Stimulated activated CD8-positive, alpha-beta memory T cell treated with anti-CD3 and anti-CD28 coated beads, Interleukin-15, amount 100 ng/mL, for 1 hour (primary cell): ENCODE results near the gene ZCRB1.

Experiments
- DNase-seq: peaks from one replicate; pipeline ENCODE4 v3.0.0-alpha.2; 2020; ENCODE audit warnings: low read depth

ZCRB1 gene

DNA sequence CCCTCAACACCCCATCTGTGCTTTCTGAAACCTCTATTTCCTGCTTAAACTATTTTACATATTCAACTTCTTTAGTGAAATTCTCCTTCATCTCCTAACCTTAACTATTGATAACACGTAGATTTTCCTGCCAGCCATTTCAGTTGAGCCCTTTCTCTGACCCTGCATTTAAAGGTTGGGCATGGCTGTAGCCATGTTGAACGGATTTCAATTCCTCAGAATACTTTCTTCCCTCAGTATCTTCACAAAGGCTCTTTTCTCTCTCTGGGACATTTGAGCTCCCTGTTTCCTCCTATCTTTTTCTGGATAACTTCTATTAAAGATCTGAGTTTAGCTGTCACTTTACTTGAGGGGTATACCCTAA is 1.3 kb upstream of the ZCRB1 start:
- DNase-seq: no peak

DNA sequence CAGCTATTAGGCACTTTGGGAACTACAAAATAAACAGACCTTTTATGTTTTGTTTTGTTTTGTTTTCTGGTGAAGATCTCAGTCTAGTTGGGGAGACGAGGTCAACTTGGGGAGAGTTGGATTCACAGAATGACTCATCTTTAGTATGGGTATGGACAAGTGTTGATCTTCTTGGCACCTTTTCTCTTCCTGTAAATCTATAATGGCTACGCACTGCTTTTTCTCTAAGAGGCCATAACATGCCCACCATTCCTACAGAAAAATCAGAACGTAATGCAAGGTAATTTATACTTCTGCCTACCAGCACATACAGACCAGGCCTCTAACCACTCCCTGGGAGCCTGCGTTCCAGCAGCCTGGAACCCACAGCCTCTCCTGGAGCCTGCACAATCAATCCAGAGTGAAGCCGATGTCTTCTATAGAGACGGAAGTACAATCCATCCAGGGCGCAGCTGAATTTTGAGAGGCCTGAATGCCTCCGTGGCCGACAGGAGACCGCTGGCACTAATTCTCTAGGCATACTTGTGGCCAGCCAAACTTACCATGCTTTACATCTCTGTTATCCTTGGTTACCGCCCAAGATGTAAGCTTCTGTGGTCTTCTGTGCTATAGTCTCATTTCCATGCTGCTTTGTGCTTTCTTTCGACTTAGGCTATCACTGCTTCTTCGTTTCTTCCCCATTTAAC is 790 bp upstream of the ZCRB1 start:
- no peak for DNase-seq

DNA sequence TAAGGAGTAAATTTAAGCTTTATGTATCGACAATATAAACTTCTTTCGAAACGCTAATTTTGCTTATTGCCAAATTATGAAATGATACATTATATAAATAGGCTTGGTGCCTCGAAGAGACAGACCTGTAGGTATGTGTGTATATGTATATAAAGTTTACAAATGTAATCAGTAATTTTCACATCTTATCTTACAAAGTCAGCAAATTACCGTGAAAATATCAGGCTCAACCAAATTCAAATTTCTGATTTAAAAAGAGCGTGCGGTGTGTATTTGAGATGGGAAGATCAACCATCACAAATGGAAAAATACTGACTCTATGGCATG is 605 bp downstream of the ZCRB1 start:
- DNase-seq: no peak

DNA sequence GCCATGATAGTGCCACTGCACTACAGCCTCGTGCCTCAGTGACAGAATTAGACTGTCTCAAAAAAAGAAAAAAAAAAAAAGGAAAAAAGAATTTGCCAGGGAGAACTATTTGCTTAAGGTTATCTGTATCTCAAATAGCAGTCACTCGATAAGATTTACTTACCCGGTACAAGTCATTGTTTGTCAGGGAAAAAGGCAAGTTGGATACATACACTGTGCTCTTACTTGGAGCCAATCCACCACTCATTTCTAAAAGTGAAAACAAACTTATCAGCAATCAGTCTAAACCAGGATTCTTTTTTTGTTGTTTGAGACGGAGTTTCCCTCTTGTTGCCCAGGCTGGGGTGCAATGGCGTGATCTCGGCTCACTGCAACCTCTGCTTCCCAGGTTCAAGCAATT is 2.0 kb downstream of the ZCRB1 start:
- no peak for DNase-seq

DNA sequence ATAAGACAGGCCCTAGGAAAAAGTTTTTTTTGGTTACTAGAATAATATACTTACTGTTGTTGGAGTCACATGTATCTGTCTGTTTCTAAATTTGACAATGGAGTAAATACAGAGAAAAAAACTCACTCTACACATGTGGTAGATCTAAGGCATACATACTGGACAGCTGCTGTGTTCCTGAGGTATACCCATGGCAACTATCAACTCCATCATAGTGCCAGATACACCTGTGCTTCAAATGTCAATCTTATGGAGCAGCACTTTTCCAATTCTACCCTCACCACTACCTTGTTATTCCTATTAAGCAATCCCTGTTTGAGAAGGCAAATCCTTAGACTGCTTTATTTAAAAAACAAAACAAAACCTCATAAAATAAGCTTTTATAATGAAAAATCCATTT is 3.3 kb downstream of the ZCRB1 start:
- DNase-seq: no peak

DNA sequence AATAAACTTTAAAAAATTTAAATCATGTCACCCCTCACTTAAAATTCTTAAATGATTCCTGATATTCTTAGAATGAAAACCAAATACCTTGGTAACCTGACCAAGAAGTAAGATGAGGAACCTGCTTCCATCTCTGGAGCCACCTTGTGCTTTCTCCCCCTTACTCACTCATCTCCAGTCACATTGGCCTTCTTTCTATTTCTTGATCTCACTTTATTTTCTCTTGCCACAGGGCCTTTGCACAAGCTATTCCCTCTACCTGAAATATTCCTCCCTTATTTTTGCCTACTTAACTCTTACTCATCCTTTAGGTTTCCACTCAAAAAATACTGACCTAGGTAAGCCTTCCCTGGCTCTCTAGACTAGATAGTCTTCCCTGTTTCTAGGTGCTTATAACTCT is 5.1 kb downstream of the ZCRB1 start:
- DNase-seq: no peak

DNA sequence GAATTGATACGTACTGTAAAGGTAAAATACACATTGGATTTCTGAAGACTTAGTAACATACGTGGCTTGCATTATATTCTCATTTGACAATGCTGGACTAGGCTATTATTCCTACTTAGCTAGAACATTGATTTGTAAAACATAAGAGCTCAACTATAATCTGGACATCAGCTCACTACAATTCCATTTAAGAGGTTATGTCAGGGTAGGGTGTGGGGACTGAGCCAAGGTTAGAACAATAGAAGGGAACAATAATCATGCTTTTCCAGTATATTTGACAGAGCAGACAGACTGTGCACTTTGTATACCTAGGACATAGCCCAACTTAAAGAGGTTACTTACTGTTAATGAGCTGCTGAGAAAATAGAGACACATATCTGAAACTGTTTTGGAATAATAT is 10.8 kb downstream of the ZCRB1 start:
- no peak for DNase-seq

DNA sequence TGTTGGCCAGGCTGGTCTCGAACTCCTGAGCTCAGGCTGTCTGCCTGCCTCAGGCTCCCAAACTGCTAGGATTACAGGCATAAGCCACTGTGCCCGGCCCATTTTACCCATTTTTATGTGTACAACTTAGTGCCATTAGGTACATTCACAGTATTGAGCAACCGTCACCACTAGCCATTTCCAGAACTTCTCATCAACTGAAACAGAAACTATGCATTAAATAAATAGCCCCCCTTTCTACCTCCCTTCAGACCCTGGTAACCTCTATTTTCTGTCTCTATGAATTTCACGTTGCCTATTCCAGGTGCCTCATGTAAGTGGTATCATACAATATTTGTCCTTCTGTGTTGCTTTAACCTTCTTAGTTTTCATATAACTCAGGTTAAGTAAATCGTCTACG is 15.9 kb downstream of the ZCRB1 start:
- DNase-seq: no peak

DNA sequence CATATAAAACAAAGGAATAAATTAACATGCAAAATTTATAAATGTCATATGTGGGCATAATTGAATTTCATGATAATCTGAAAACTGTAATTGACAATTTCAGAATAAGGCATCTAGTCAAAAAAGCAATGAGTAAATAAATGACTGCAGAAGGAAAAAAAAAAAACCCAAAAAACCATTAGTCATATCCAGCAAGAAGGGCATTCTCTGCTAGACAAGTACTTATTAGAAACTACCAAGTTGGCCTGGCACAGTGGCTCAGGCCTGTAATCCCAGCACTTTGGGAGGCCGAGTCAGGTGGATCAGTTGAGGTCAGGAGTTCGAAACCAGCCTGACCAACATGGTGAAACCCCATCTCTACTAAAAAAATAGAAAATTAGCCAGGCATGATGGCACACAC is 17.5 kb downstream of the ZCRB1 start:
- no peak for DNase-seq

DNA sequence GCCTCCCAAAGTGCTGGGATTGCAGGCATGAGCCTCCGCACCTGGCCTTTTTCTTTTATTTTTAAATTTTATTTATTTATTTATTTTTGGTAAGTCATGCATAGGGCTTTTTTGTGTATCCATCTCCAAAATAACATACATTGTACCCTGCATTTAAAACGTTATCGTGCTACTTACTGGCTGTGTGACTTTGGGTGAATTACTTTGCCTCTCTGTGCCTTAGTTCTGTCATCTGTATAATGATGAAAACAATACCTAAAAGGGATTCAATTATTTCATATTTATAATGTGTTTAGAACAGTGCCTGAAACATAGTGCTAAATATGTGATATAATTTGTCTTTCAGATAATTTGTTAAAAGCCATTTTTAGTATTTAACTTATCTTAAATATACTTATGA is 19.6 kb downstream of the ZCRB1 start:
- no peak for DNase-seq

DNA sequence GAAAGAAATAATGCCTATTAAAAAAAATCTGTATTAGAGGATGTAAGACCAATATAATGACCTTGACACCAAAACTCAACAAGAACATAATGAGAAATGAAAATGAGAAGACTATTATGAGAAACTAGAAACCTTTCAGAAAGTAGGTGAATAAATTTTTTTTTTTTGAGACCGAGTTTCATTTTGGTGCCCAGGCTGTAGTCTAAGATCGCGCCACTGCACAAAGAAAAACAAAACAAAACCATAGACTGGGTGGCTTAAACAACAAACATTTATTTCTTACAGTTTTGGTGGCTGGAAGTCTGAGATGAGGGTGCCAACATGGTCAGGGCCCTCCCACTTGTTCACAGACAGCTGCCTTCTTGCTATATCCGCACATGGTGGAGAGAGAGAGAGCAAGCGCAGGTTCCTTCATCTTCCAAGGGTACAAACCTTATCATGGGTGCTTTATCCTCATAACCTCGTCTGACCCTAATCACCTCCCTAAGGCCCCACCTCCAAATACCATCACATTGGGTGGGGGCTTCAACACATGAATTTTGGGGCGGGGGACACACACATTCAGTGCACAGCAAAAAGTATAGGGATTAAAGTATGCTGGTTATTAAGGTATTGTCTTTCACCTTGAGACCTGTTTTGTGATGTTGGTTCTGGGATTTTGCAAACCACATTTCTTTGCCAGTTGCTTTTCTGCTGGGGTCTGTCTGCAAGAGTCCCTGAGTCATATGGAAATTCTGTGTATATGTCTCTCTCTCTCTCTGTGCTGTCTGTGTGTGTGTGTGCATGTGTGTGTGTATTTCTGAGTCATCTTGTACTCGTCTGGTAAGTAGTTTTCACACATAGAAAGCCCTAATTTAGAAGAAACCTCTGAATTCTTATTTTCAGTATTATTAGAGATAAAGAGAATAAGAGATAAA is 26.2 kb downstream of the ZCRB1 start:
- no peak for DNase-seq

DNA sequence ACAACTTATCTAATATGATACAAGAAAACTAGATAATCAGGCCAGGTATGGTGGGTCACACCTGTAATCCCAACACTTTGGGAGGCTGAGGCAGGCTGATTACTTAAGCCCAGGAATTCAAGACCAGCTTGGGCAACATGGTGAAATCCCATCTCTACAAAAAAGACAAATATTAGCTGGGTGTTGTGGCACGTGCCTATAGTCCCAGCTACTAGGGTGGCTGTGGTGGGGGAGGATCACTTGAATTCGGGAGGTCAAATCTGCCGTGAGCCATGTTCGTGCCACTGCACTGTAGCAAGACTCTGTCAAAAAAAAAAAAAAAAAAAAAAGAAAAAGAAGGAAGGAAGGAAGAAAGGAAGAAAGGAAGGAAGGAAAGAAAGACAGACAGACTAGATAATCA is 27.0 kb downstream of the ZCRB1 start:
- no peak for DNase-seq

DNA sequence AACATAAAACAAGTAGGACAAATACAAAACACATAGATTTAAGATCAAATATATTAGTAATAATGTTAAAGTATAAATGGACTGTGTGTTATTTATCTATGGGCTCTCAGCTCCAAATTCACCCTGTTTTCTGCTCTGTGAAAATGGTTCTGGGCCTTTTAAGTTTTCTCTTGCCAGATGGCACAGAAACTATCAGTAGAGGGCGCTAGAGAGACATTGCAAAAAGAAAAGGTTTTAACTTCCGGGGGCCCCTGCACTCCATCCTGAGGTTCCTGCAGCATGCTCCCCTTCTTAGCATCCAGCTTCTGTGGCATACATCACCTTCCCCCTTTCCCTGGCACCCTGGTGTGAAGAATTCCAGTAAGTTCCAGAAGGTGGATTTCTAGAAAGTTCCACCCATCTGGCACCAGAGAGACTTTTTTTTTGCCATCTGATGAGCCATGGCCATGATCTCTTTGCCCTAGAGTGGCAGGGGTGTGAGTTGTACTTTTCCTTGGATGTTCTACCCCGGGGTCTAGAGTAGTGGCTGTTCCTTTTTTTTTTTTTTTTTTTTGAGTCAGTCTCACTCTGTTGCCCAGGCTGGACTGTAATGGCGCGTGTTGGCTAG is 29.3 kb downstream of the ZCRB1 start:
- no peak for DNase-seq

DNA sequence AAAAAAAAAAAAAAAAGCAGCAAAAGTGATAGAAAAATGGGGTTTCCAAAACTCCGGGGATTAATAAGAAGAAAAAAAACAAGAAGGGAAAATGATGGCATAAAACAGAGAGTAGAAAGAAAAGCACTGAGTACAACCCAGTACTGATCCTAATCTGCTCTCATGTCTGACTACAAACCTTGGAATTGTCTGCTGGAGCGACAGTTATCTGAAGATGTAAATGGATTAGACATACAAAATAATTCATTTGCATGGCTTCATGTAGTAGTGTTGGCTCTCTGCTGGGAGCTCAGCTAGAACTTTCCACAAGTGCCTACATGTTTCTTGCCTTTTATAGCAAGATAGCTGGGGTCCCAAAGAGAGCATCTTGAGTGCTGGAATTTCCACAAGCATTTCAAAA is 34.2 kb downstream of the ZCRB1 start:
- DNase-seq: no peak

DNA sequence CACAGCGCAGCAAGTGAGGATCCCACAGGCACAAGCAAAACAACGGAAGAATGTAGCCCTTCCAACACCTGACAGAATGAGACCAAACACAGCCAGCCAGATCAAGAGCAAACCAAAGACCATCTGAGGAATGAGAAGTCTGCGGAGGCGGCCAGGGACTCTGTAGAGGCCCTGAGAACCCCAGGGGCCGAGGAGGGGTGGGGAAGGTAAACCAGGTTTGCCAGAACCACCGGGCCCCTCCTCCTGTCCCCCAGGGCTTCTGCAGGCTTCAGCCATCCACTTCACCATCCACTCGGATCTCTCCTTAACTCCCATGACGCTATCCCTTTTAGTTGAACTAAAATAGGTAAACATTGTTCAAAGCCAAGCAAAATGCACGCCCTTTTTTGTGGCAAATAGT is 37.4 kb downstream of the ZCRB1 start:
- no peak for DNase-seq

DNA sequence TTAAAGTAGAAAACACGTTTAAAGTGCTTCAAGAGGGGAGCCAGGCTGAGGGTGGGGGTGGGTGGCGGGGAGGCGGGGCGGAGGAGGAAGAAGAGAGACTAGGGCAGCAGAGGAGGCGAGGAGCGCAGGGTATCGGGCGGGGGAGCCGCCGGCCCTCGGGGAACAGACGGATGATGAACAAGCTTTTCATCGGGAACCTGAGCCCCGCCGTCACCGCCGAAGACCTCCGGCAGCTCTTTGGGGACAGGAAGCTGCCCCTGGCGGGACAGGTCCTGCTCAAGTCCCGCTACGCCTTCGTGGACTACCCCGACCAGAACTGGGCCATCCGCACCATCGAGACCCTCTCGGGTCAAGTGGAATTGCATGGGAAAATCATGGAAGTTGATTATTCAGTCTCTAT is 39.2 kb downstream of the ZCRB1 start:
- no peak for DNase-seq

DNA sequence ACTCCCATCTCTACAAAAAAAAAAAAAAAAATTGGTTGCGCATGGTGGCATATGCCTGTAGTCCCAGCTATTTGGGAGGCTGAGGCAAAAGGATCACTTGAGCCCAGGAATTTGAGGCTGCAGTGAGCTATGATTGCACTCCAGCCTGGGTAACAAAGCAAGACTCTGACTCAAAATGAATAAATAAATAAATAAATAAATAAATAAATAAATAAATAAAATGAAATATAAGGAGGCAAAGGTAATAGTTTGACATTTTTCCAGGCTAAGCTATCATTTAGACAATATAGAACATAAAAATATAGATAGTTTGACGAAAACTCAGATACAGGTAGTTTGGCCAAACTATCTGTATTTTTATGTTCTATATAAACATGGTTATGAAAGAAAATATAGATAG is 40.5 kb downstream of the ZCRB1 start:
- DNase-seq: no peak

DNA sequence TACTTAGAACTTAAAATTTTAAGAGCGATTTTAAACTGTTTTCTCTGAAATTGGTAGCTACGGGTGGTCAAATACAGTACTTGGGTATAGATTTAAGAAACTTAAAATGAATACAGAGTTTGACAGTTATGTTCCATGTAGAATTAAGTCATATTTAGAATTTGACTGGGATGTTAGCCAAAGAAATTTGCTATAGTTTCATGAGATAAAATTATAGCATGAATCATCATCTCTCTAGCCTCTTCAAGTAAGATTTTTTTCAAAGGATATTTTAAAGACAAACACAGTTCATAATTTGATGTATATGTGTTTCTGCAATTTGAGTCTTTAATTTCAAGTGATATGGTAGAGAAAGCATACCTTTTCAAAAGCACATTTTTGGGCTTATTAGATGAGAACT is 41.0 kb downstream of the ZCRB1 start:
- DNase-seq: no peak

DNA sequence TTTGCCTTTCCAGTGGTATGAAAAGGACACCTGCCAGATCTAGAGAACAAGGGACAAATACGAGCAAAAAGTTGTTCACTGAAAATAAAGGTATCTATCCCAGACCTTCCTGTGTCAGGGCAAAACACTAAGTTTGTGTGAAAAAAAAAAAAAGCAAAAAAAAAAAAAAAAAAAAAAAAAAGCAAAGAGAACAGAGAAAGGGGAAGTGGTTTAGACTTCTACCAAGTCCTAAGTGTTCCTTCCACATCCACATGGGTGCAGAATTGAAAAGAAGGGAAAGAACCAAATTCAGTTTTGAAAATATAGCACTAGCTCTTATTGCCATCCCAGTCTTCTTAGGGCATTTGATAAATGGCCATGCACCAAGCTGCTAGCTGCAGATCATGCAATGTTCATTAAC is 41.7 kb downstream of the ZCRB1 start:
- no peak for DNase-seq

DNA sequence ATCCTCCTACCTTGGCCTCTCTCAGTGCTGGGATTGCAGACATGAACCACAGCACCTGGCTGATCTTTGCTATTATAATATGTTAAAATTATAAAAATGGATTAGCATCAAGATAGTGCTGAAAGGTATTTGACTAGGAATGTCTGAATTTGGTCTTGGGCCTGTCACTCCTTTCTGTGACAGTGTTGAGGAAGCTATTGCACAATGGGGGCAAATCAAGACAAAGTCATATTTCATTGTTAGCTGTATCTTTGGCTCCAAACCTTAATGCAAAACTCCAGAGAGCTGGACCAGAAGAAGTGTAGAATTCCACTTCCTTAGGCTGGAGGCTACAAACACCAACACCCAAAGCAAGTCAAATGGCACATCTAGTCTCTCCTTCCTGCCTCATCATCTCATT is 42.2 kb downstream of the ZCRB1 start:
- no peak for DNase-seq

DNA sequence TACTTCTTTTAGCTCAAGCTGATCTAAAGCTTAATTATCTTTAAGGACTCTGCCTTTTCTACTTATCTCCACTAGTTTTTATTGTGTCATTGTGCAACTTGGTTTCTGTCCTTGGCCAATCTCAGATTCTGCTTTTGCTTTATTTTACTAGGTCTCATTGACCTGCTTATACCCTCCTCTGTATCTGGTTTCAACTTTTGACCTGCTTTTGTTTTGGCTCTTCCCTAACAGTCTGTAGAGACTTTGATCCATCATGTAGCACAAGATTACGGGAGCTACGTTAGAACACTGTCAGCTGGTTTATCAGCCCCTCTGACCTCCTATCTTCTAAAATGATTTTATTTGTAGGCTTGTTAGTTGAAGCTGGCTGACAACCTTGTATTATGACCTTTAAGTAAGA is 43.6 kb downstream of the ZCRB1 start:
- DNase-seq: no peak

DNA sequence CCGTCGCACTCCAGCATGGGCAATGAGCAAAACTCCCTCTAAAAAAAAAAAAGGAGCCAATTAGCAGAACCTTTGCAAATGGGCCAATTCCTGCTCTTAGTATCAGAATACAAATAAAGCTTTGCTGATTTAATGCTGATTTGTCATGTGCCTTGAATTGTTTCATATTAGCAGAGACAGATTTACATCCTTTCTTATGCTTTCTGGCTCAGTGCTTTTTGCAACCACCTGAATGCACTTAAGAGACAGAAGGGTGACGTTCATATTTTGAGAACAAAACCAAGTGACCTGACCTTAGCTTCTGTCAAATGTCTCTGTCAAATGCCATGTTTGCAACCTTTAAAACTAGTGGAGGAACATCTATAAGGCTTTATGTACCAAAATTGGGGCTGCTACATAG is 44.0 kb downstream of the ZCRB1 start:
- no peak for DNase-seq

DNA sequence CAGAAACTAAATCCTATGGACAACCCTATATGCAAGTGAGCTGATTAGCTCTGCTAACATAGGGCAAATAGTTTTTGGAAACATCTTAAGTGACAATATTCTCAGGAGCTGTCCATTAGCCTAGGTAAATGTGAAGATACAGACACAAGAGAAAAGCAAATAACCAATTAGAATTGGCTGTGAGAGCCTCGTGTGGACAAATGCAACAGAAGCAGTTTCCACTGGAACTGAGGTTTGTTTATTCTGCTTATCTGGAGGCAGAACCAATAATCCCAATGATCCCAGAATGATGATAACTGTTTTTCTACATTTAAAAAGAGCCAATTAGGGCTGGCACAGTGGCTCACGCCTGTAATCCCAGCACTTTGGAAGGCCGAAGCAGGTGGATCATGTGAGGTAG is 44.6 kb downstream of the ZCRB1 start:
- no peak for DNase-seq

DNA sequence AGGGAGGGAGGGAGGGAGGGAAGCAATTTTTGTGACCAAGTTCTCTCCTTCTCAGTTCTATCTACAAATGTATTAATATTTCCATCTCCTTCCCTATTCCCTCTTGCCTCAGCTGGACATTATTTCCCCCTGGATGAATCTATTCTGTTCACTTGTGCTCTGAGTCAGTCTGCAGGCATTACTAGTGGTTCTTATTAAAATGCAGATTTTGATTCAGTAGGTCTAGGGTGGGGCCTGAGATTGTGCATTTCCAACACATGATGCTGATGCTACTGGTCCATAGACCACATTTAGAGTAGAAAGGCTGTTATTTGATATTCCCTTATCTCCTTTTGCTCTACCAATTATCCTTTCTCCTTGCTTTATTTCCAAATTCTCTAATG is 47.8 kb downstream of the ZCRB1 start:
- no peak for DNase-seq
